Fibroblast of lung (primary cell): ENCODE measurements around the gene HCN3.

Experiments
- EZH2 ChIP-seq: IDR thresholded peaks from 2 replicates; pipeline ENCODE4 v1.5.1; 2012; ENCODE audit warnings: low read length, control low read depth, mild to moderate bottlenecking; ENCODE audit errors: missing control alignments
- TF ChIP-seq, protein P1 (sequence below), 2 donors: IDR thresholded peaks in 1 of 2; conservative IDR thresholded peaks in 1 of 2; 1 replicate in 1 of 2; 2 replicates in 1 of 2; pipeline ENCODE4 v1.5.1; 2011 to 2012; ENCODE audit warnings: low read length in 2 of 2, control low read depth in 1 of 2, inconsistent platforms in 1 of 2, low read depth in 1 of 2, mild to moderate bottlenecking in 1 of 2

DNA sequence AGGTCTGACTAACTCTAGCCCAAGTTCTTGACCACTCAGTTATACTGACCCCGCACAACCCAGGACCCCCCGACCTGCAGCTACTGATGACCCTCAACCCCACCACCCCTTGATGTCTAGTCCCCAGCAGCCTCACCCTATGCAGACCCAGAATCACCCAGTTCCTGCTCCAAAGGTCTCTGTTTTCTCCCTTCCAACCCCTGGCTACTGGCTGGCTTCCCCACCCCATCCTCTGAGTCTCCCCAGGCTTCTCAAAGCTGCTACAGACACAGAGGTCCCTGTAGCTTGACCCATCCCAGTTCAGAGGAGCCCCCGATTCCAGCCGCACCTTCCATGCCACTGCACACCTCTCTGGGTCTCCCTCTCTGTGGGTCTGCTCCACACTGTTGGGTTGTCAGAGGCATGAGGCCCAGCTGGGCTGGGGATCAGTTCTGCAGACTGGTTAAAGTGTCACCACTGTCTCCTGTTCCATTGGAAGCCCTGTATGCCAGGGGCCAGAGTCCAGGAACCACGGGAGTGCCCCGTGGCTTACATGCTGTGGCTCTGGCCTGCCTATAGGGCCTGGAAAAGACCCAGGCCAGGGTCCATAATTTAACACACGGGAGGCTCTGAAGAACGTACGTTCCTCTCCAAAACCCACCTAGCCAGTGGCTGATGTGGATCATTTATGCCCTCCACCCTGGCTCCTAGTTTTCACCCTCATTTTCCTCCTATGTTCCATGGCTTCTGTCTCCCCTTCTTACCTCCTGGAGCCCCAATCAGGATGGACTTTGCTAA is 23.5 kb downstream of the HCN3 start:
- TF ChIP-seq, protein P1, sequence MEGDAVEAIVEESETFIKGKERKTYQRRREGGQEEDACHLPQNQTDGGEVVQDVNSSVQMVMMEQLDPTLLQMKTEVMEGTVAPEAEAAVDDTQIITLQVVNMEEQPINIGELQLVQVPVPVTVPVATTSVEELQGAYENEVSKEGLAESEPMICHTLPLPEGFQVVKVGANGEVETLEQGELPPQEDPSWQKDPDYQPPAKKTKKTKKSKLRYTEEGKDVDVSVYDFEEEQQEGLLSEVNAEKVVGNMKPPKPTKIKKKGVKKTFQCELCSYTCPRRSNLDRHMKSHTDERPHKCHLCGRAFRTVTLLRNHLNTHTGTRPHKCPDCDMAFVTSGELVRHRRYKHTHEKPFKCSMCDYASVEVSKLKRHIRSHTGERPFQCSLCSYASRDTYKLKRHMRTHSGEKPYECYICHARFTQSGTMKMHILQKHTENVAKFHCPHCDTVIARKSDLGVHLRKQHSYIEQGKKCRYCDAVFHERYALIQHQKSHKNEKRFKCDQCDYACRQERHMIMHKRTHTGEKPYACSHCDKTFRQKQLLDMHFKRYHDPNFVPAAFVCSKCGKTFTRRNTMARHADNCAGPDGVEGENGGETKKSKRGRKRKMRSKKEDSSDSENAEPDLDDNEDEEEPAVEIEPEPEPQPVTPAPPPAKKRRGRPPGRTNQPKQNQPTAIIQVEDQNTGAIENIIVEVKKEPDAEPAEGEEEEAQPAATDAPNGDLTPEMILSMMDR (conservative IDR thresholded peaks at IDR 0.05 in 1 of 2, IDR thresholded peaks at IDR 0.05 in 1 of 2; ENCODE audit: low read depth in 1 of 2, low read length in 2 of 2), result no peak
- no peak for TF ChIP-seq EZH2
